Lower lobe of right lung (tissue), 2 donors: Measurements from ENCODE around the gene WDR49. TPM values are rescaled to one million over a fixed set of nuclear protein-coding genes. Genes with fewer than 3 reads are reported as not detected.

Source experiments
- ATAC-seq, 2 donors: fragments of 200-7000 bp; cut with Tn5 transposase; one replicate each; pipeline ENCODE4 v1.9.1; 2020 to 2022; ENCODE audit warnings: mild to moderate bottlenecking in 2 of 2, moderate library complexity in 2 of 2
- DNase-seq: peaks from one replicate; pipeline ENCODE4 v3.0.0-alpha.2; 2020
- H3K27ac ChIP-seq: fragments of 200-600 bp; one replicate; pipeline ENCODE4 v1.8.0; 2022
- H3K27me3 ChIP-seq: fragments of 200-600 bp; one replicate; pipeline ENCODE4 v1.8.0; 2022; ENCODE audit warnings: low read depth
- H3K36me3 ChIP-seq: fragments of 200-600 bp; one replicate; pipeline ENCODE4 v1.8.0; 2022; ENCODE audit warnings: mild to moderate bottlenecking
- H3K4me1 ChIP-seq: fragments of 200-600 bp; one replicate; pipeline ENCODE4 v1.8.0; 2022
- H3K4me3 ChIP-seq: fragments of 200-600 bp; one replicate; pipeline ENCODE4 v1.8.0; 2022; ENCODE audit warnings: mild to moderate bottlenecking
- H3K9me3 ChIP-seq: fragments of 200-600 bp; one replicate; pipeline ENCODE4 v1.8.0; 2022
- CTCF ChIP-seq: fragments of 200-600 bp; IDR thresholded peaks from one replicate; pipeline ENCODE4 v1.8.0; 2022; ENCODE audit warnings: antibody characterized with exemption, mild to moderate bottlenecking
- intact Hi-C: fragments of 100-400 bp; cut with DNase I; formaldehyde crosslinking; loops from one replicate; pipeline ENCODE4 v1.11.0; 2022
- total RNA-seq: library from RNA; stranded (reverse); fragmentation: NEBNext Ultra II Directional; extraction: Animal tissue kit (Norgen Biotek cat#: 25700); gene quantifications from one replicate; pipeline ENCODE4 v1.2.1, GENCODE V29; 2021
- donor health status: DM: no; HTN: yes; CAD: no; lungs with severe emphysema.

The WDR49 gene
- total RNA-seq, 1 donor from 2014 or later: 13.9 TPM

- Histone ChIP-seq H3K27ac (no peak overlapping the region), H3K9me3 (no peaks in the 10 kb centered on the region), H3K4me1 (no peaks in the 10 kb centered on the region), H3K36me3 (peaks cover 68% of the 10 kb centered on the region), H3K4me3 (no peak overlapping the region), H3K27me3 (no peaks in the 10 kb centered on the region)
- DNase-seq (no peak), ATAC-seq (peak; percentile 64 to 73)
- intact Hi-C loops: no loop called here
- TF ChIP-seq CTCF: peak; percentile 86
Measured at GRCh38 chr3:167684388-167684993, 30.7 kb upstream of the WDR49 start.

- Histone ChIP-seq H3K27ac (no peak overlapping the region), H3K4me3 (no peak overlapping the region), H3K9me3 (peaks cover 15% of the 10 kb centered on the region), H3K27me3 (no peaks in the 10 kb centered on the region), H3K4me1 (no peaks in the 10 kb centered on the region), H3K36me3 (peaks cover 64% of the 10 kb centered on the region)
- no peak for DNase-seq
- intact Hi-C loops: no loop called here
- no peak for ATAC-seq
- TF ChIP-seq CTCF: no peak
Measured at GRCh38 chr3:167679526-167679925, 25.8 kb upstream of the WDR49 start.

GRCh38 chr3:167675848-167676247 is 22.1 kb upstream of the WDR49 start:
- Histone ChIP-seq H3K4me3 (no peak overlapping the region), H3K36me3 (peaks cover 50% of the 10 kb centered on the region)

GRCh38 chr3:167673221-167673620 is 19.5 kb upstream of the WDR49 start:
- intact Hi-C loops: no loop called here
- ATAC-seq: no peak
- H3K27me3 ChIP-seq: no peaks in the 10 kb centered on the region

More at GRCh38 chr3:167675848-167676247, 22.1 kb upstream of the WDR49 start:
- DNase-seq (no peak), ATAC-seq (no peak)
- Histone ChIP-seq H3K27me3 (no peaks in the 10 kb centered on the region), H3K27ac (no peak overlapping the region), H3K9me3 (peaks cover 15% of the 10 kb centered on the region), H3K4me1 (no peaks in the 10 kb centered on the region)
- intact Hi-C loops: no loop called here
- no peak for TF ChIP-seq CTCF

GRCh38 chr3:167671878-167672427 is 18.2 kb upstream of the WDR49 start:
- DNase-seq: no peak
- H3K27me3 ChIP-seq: no peaks in the 10 kb centered on the region
- H3K9me3 ChIP-seq: peaks cover 15% of the 10 kb centered on the region
- intact Hi-C loops: no loop called here
- no peak for ATAC-seq
- no peak overlapping the region for H3K27ac ChIP-seq
- no peaks in the 10 kb centered on the region for H3K4me1 ChIP-seq
- no peak overlapping the region for H3K4me3 ChIP-seq
- H3K36me3 ChIP-seq: peaks cover 28% of the 10 kb centered on the region
- TF ChIP-seq CTCF: no peak

More at GRCh38 chr3:167673221-167673620, 19.5 kb upstream of the WDR49 start:
- Histone ChIP-seq H3K36me3 (peaks cover 28% of the 10 kb centered on the region), H3K4me3 (no peak overlapping the region), H3K4me1 (no peaks in the 10 kb centered on the region), H3K9me3 (peaks cover 15% of the 10 kb centered on the region), H3K27ac (no peak overlapping the region)
- no peak for TF ChIP-seq CTCF
- no peak for DNase-seq
